GM21447 (cell line): Measurements from ENCODE around the gene TOX4.
"Not testable (repeated sequence)": the region's sequence is repeated elsewhere in the genome, so short reads cannot be mapped to it uniquely, and the experiment has no call there.

Experiments used
- ATAC-seq: cut with Tn5 transposase; IDR thresholded peaks from one replicate; pipeline ENCODE4 v1.9.1; 2021; ENCODE audit not compliant: unreplicated experiment

TOX4 gene

DNA sequence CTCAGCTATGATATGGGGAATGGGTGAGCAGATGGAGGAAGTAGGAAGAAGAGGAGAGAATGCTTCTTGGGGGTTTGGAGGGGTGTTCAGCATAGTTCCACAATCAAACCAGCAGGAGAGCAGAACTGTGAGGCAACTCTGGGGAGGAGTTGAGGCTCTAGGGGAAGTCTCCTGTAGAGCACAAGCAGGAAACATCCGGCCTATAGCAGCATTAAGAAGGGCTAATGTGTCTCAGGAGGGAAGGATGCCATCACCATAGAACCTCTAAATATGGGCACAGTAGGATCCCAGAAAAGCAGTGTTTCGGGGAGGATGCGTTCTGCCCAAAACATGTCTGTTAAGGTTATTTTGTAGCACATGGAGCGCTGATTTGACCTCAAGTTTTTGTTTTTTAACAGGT lies 57.6 kb downstream of the TOX4 start:
- ATAC-seq = no peak

DNA sequence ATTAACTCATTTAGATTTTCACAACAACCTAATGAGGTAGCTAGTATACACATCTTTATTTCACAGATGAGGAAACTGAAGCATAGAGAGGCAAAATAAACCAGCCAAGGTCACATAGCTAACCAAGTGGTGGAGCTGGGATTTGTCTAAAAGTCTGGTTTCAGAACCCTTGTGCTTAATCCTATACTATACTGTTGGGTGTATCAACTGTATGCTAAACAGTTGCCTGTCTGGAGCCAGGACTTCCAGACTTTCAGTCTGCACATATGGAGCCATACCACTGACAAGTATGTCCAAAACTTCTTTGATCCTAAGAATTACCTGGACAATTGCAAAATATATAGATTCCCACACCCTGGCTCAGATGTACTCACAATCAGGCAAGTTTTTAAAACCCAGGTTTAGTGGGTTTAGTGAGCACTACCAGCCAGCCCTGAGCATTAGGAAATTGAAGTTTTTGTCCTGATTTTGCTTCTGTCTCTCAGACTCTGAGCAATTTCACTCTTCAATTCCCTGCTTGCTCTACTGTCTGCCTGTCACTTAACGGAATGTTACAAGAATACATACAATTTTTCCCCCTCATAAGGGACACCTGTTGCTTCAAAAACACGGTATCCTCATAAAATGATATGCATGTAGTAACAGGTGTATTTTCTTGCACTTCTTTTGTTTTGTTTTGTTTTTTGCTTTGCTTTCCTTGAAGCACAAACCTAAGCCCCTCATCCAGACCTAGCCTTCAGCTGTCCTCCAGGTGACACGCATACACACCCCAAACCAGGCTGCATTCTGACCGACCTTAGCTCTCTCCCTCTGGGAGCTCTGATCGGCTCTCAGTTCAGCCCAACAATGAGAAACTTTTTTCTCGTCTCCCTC lies 58.8 kb downstream of the TOX4 start:
- no peak for ATAC-seq

DNA sequence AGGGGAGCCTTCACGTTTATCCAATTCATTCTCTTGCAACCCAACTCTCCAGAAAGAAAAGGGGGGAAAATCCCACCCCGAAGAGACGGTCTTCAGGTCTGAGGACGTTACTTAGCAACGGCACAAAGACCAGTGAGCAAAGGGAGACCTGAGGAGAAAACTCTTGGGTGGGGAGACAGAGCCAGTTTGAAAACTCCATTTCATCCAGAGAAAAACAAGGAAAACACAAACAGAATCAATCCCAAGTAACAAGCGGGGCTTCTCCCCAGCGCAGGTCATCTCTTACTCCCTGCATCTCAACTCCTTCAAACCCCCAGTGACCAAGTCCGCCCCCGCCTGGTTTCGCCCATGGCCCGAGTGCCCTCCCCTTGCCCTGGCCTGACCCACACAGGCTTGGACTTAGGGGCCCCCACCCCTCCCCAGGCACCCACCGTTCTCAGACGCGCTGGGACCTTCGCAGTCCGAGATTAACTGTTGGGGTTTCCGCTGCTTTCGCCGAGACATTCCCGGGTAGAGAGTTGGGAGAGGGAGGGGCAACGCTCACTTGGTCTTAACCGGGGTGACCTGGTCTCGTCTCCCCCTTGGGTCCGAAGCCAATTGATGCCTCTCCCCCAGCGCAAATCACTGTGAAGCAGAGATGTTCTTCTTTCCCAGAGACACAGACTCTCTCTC lies 59.6 kb downstream of the TOX4 start:
- no peak for ATAC-seq

DNA sequence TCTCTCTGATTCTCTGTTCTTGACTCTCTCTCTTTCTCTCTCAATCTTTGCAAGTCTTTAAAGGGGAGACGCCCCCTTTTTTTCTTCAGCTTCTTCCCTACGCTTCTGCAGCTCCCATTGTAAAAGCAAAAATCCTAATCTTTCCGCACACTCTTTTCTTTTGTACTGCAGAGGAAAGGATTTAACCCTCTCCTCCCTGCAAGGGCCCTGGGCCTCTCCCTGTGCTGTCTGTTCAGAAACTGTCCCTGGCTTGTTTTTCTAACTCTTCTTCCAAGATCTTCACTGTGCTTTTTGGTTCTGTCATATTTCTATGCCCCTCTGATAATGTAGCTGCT lies 60.1 kb downstream of the TOX4 start:
- ATAC-seq = no peak

DNA sequence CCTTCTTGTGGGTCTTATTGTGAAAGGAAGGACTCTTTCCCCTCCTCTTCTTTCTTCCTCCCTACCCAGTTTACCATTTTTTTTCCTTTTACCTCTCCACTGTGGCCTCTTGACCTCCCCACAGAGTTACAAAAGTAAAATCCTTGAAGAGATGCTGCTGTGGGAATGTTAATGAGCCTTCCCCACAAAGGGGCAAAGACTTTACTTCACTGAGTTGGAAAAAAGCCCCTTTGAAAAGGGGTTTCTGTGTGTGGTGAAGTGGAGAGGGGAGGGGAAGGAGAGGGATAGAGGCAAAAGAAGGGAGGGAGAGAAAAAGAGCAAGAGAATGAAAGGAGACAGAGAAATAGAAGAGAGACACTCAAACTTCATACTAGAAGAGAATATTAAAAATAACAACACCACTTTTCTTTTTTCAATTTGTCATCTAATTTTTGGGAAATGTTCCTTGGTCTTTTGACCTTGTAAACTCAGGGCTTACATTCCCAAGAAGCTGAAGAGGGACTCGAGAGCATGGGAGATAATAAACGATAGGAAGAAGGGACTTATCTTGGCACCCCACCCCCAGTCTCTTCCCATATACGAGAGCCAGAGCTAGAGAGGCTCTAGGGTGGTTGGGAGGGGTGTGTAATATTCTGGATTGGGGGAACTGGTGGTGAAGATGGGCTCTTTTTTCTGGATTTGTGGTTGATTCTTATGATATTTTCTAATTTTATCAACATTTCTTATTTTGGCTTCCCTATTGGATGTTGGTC lies 62.4 kb downstream of the TOX4 start:
- ATAC-seq = no peak

DNA sequence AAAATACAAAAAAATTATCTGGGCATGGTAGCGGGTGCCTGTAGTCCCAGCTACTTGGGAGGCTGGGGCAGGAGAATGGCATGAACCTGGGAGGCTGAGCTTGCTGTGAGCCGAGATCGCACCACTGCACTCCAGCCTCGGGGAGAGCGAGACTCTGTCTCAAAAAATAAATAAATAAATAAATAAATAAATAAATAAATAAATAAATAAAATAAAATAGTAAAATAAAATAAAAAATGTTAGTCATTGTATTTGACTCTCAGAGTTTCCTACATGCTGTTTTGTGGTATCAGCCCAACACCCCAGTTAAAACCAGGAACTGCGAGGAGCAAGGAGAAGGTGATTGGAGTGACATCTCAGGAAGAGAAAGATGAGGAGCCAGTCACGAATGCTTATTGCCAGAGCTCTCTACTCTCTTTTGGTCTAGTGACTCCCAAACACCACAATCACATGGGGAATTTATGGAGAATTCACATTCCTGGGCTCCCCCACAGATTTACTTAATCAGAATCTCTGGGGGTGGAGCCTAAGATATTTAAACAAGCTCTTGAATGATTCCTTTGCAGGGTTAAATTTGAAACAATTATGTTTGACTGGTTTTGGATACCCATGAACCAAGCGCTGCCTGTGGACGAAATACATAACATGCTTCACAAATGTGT lies 64.5 kb downstream of the TOX4 start:
- ATAC-seq = no peak

DNA sequence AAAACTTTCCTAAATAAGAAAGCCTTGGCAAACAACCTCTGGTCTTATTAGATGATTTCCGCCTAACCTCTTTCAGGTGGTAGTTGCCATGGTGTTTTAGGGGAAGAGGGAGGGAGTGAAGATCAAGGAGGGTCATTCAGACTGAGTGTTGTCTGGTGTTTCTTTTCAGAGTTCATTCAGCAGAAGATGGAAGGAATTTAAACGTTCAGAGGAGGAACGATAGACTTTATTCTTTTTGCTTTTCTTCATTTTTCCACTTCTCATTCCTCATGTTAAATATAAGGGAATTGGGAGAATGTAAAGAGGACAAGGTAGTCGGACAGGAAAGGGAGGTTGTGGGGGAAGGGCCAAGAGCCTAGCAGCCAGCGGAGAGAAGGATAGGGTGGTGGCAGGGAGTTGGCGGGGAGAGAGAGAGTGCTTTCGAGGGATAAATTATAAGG lies 66.5 kb downstream of the TOX4 start:
- ATAC-seq = no peak

DNA sequence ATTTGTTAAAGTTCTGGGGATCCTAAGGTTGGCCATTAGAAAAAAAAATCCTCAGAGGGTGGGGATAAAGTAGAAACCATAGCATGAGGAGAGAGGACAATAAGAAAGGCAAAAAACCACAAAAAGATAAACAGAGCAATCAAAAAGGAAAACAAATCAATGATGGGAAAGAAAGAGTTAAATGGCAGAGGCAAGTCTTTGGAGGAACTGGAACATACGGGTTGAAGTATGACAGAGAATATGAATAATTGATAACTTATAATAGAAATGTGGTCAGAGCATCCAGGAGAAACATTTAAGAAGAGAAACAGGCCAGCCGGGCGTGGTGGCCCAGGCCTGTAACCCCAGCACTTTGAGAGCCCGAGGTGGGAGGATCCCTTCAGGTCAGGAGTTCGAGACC lies 67.0 kb downstream of the TOX4 start:
- no peak for ATAC-seq

DNA sequence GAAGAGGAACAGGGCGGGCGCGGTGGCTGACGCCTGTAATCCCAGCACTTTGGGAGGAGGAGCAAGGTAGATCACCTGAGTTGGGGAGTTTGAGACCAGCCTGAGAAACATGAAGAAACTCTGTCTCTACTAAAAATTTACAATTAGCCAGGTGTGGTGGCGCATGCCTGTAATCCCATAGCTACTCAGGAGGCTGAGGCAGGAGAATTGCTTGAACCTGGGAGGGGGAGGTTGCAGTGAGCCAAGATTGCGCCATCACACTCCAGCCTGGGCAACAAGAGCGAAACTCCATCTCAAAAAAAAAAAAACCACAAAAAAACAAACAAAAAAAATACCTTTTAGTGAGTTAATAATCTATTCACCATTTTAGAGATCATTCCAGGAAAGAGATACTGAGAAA lies 67.6 kb downstream of the TOX4 start:
- ATAC-seq = not testable (repeated sequence)
